Tibial artery (tissue), 4 donors: ENCODE results near the gene RBBP4.

Source experiments
- DNase-seq, 2 donors: peaks; one replicate each; pipeline ENCODE4 v3.0.0-alpha.2; 2019
- H3K27ac ChIP-seq, 2 donors: fragments of 200-600 bp; sonication (generic) in 1 of 2; 1 replicate in 1 of 2; 2 replicates in 1 of 2; pipeline ENCODE4 v1.5.1; 2018 to 2019; ENCODE audit warnings: mild to moderate bottlenecking in 1 of 2
- H3K27me3 ChIP-seq, 2 donors: fragments of 200-600 bp; sonication (generic) in 1 of 2; one replicate each; pipeline versions ENCODE4 v1.5.1 to v1.6.0; 2016 to 2019
- H3K36me3 ChIP-seq, 3 donors: fragments of 200-600 bp; sonication (generic) in 2 of 3; one replicate each; pipeline ENCODE4 v1.5.1; 2016 to 2019; ENCODE audit warnings: mild to moderate bottlenecking in 2 of 3
- H3K4me1 ChIP-seq, 4 donors: fragments of 200-600 bp; sonication (generic) in 2 of 4; 1 replicate in 3 of 4; 2 replicates in 1 of 4; pipeline ENCODE4 v1.5.1; 2016 to 2019
- H3K4me3 ChIP-seq, 2 donors: fragments of 200-600 bp; sonication (generic) in 1 of 2; 1 replicate in 1 of 2; 2 replicates in 1 of 2; pipeline ENCODE4 v1.5.1; 2018 to 2019; ENCODE audit warnings: mild to moderate bottlenecking in 2 of 2
- H3K9me3 ChIP-seq, 3 donors: fragments of 200-600 bp; sonication (generic) in 1 of 3; one replicate each; pipeline ENCODE4 v1.5.1; 2016 to 2019
- intact Hi-C: fragments of 100-400 bp; cut with DNase I; formaldehyde crosslinking; loops from one replicate; pipeline ENCODE4 v1.15.0; 2023; ENCODE audit warnings: low total_unique reads
- TF ChIP-seq, protein P1 (sequence below), 2 experiments: fragments of 200-600 bp in 1 of 2; fragments of 450-650 bp in 1 of 2; IDR thresholded peaks; one replicate each; pipeline ENCODE4 v1.5.1; 2017 to 2019; ENCODE audit warnings: antibody characterized with exemption in 2 of 2, mild to moderate bottlenecking in 1 of 2, moderate library complexity in 1 of 2

Gene RBBP4

DNA sequence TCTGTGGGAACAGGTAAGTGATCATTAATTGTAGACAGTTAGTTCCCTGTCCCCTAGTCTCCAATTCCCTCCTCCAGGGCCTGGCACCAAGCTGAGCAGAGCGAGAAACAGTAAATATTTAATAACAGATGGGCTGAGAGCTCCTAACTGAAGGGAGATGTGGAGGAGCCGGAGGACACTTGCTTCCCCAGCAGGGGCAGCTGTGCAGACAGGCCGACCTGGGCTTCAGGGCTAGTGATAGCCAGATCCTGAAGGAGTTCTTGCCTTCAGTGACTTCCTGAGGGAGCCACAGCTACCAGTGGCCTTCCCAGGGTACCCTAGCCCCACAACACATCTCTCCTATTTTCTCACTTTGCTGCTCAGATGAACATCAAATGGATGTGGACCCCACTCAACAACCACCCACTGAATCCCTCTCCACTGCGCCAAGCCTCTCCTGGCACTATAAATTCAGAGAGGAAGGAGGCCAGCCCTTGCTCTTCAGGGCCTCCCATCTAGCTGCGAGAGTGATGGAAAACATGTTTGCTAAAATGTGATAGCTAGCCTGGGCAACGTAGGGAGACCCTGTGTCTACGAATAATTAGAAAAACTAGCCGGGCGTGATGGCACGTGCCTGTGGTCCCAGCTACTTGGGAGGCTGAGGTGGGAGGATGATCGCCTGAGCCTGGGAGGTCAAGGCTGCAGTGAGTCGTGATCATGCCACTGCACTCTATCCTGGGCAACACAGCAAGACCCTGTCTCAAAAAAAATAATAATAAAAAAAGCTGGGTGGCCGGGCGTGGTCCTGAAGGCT is 78.4 kb downstream of the RBBP4 start:
- intact Hi-C loops = no loop called here
- no peak for DNase-seq

DNA sequence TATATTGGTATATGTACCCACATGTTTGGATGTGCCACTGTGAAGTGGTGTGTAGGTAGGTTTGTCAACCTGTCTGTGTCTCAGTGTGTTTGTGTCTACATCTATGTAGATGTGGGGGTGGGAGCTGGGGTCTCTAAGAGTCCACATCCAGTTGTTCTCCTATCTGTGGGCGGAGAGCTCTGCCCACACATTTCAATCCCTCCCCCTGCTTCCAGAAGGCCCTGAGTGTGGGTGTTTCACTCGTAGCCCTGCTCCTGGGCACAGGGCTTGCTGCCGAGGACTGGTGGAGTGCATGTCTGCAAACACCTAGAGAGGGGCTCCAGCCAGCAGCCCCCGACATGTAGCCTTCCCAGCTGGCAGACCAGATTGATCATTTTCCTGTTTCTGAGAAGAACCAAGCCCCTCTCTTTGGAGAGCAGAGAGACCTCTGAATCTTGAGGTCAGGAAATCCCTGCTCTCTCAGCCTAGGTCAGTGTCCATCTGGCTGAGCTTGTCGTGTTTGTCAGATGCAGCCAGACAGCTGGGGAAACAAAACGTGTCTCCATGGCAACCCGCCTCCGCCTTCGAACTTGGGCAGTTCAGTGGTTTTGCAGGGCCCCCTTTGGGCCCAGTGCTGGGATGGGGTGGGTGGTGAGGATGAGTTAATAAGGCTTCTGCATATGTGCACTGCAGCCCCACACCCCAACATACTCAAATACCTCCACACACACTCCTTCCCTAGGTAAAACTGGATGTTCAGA is 82.7 kb downstream of the RBBP4 start:
- Histone ChIP-seq H3K36me3 (no peaks in the 10 kb centered on the region), H3K27me3 (no peaks in the 10 kb centered on the region), H3K27ac (no peak overlapping the region), H3K4me3 (no peak overlapping the region), H3K9me3 (no peaks in the 10 kb centered on the region), H3K4me1 (no peaks in the 10 kb centered on the region)
- TF ChIP-seq, protein P1, sequence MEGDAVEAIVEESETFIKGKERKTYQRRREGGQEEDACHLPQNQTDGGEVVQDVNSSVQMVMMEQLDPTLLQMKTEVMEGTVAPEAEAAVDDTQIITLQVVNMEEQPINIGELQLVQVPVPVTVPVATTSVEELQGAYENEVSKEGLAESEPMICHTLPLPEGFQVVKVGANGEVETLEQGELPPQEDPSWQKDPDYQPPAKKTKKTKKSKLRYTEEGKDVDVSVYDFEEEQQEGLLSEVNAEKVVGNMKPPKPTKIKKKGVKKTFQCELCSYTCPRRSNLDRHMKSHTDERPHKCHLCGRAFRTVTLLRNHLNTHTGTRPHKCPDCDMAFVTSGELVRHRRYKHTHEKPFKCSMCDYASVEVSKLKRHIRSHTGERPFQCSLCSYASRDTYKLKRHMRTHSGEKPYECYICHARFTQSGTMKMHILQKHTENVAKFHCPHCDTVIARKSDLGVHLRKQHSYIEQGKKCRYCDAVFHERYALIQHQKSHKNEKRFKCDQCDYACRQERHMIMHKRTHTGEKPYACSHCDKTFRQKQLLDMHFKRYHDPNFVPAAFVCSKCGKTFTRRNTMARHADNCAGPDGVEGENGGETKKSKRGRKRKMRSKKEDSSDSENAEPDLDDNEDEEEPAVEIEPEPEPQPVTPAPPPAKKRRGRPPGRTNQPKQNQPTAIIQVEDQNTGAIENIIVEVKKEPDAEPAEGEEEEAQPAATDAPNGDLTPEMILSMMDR (IDR thresholded peaks at IDR 0.05) = no peak
- intact Hi-C loops = no loop called here
- no peak for DNase-seq

More for the DNA sequence above, 78.4 kb downstream of the RBBP4 start:
- Histone ChIP-seq H3K9me3 (no peaks in the 10 kb centered on the region), H3K4me1 (peaks cover 0 to 14% (median 10%) of the 10 kb centered on the region in 4 donors), H3K4me3 (no peak overlapping the region), H3K27ac (no peak overlapping the region), H3K27me3 (no peaks in the 10 kb centered on the region), H3K36me3 (no peaks in the 10 kb centered on the region)
- TF ChIP-seq, protein P1 (IDR thresholded peaks at IDR 0.05) = no peak
